ENCODE results near the gene KLRD1.

Gene KLRD1

GRCh38 chr12:10307630-10308029, at the start of gene KLRD1:
Gene KLRD1, plus strand, starts transcription at chr12:10307870. Its CDS starts 208 bp downstream, at chr12:10308078.
- in situ Hi-C loops (cut with MboI; ENCODE audit: low sequenced_read_pairs) = no loop called here
- H3K9me3 ChIP-seq = no peaks in the 10 kb centered on the region
- DNase-seq (ENCODE audit: low spot score in 2 of 2) = no peak
- no peaks in the 10 kb centered on the region for H3K4me1 ChIP-seq
- H3K4me3 ChIP-seq = no peak within 1 kb of the TSS
- H3K36me3 ChIP-seq (replicated peaks) = no peaks in the 10 kb centered on the region
- H3K27me3 ChIP-seq (ENCODE audit: low read depth) = no peaks in the 10 kb centered on the region

GRCh38 chr12:10260927-10261326, 46.7 kb upstream of the KLRD1 start:
- Histone ChIP-seq H3K36me3 (replicated peaks) (no peaks in the 10 kb centered on the region), H3K27me3 (ENCODE audit: low read depth) (no peaks in the 10 kb centered on the region), H3K9me3 (no peaks in the 10 kb centered on the region), H3K4me3 (no peak overlapping the region), H3K4me1 (no peaks in the 10 kb centered on the region)
- in situ Hi-C loops (cut with MboI; ENCODE audit: low sequenced_read_pairs) = no loop called here
- DNase-seq (ENCODE audit: low spot score in 2 of 2) = no peak

- H3K4me3 ChIP-seq = no peak overlapping the region
- in situ Hi-C loops (cut with MboI; ENCODE audit: low sequenced_read_pairs) = no loop called here
Observed at GRCh38 chr12:10268037-10268436, 39.6 kb upstream of the KLRD1 start.

GRCh38 chr12:10272467-10272866, 35.2 kb upstream of the KLRD1 start:
- H3K27me3 ChIP-seq (ENCODE audit: low read depth) = peaks cover 12% of the 10 kb centered on the region
- in situ Hi-C loops (cut with MboI; ENCODE audit: low sequenced_read_pairs) = no loop called here
- H3K36me3 ChIP-seq (replicated peaks) = no peaks in the 10 kb centered on the region
- no peak for DNase-seq (ENCODE audit: low spot score in 2 of 2)
- H3K4me3 ChIP-seq = no peak overlapping the region
- H3K9me3 ChIP-seq = no peaks in the 10 kb centered on the region
- H3K4me1 ChIP-seq = no peaks in the 10 kb centered on the region

More at GRCh38 chr12:10268037-10268436, 39.6 kb upstream of the KLRD1 start:
- peaks cover 10% of the 10 kb centered on the region for H3K27me3 ChIP-seq (ENCODE audit: low read depth)
- no peaks in the 10 kb centered on the region for H3K36me3 ChIP-seq (replicated peaks)
- H3K9me3 ChIP-seq = no peaks in the 10 kb centered on the region
- no peaks in the 10 kb centered on the region for H3K4me1 ChIP-seq
- no peak for DNase-seq (ENCODE audit: low spot score in 2 of 2)

GRCh38 chr12:10276774-10277173, 30.9 kb upstream of the KLRD1 start:
- in situ Hi-C loops (cut with MboI; ENCODE audit: low sequenced_read_pairs) = no loop called here
- H3K27me3 ChIP-seq (ENCODE audit: low read depth) = peaks cover 12% of the 10 kb centered on the region; the same call in 1 of the 2 replicates
- no peaks in the 10 kb centered on the region for H3K9me3 ChIP-seq
- H3K36me3 ChIP-seq (replicated peaks) = no peaks in the 10 kb centered on the region
- DNase-seq (ENCODE audit: low spot score in 2 of 2) = no peak
- no peaks in the 10 kb centered on the region for H3K4me1 ChIP-seq
- H3K4me3 ChIP-seq = no peak overlapping the region

- no peaks in the 10 kb centered on the region for H3K36me3 ChIP-seq (replicated peaks)
- in situ Hi-C loops (cut with MboI; ENCODE audit: low sequenced_read_pairs) = no loop called here
- DNase-seq (ENCODE audit: low spot score in 2 of 2) = no peak
- no peaks in the 10 kb centered on the region for H3K4me1 ChIP-seq
- no peaks in the 10 kb centered on the region for H3K9me3 ChIP-seq
- H3K27me3 ChIP-seq (ENCODE audit: low read depth) = peaks cover 7% of the 10 kb centered on the region; the same call in 1 of the 2 replicates
- no peak overlapping the region for H3K4me3 ChIP-seq
Observed at GRCh38 chr12:10278104-10278503, 29.6 kb upstream of the KLRD1 start.

- Histone ChIP-seq H3K4me1 (no peaks in the 10 kb centered on the region), H3K36me3 (replicated peaks) (no peaks in the 10 kb centered on the region), H3K27me3 (ENCODE audit: low read depth) (peaks cover 9% of the 10 kb centered on the region; the same call in 1 of the 2 replicates), H3K9me3 (no peaks in the 10 kb centered on the region), H3K4me3 (no peak overlapping the region)
- no peak for DNase-seq (ENCODE audit: low spot score in 2 of 2)
- in situ Hi-C loops (cut with MboI; ENCODE audit: low sequenced_read_pairs) = no loop called here
Observed at GRCh38 chr12:10279937-10280336, 27.7 kb upstream of the KLRD1 start.

- in situ Hi-C loops (cut with MboI; ENCODE audit: low sequenced_read_pairs) = no loop called here
- peaks cover 9% of the 10 kb centered on the region; the same call in 1 of the 2 replicates for H3K27me3 ChIP-seq (ENCODE audit: low read depth)
- DNase-seq (ENCODE audit: low spot score in 2 of 2) = no peak
- H3K9me3 ChIP-seq = no peaks in the 10 kb centered on the region
- no peaks in the 10 kb centered on the region for H3K4me1 ChIP-seq
- H3K4me3 ChIP-seq = no peak overlapping the region
- no peaks in the 10 kb centered on the region for H3K36me3 ChIP-seq (replicated peaks)
Observed at GRCh38 chr12:10283027-10283426, 24.6 kb upstream of the KLRD1 start.

GRCh38 chr12:10285919-10286318, 21.8 kb upstream of the KLRD1 start:
- no peaks in the 10 kb centered on the region for H3K36me3 ChIP-seq (replicated peaks)
- no peaks in the 10 kb centered on the region for H3K4me1 ChIP-seq
- H3K9me3 ChIP-seq = no peaks in the 10 kb centered on the region
- no peak for DNase-seq (ENCODE audit: low spot score in 2 of 2)
- in situ Hi-C loops (cut with MboI; ENCODE audit: low sequenced_read_pairs) = no loop called here
- H3K27me3 ChIP-seq (ENCODE audit: low read depth) = peaks cover 4% of the 10 kb centered on the region; the same call in 1 of the 2 replicates
- H3K4me3 ChIP-seq = no peak overlapping the region

GRCh38 chr12:10289005-10289754, 18.5 kb upstream of the KLRD1 start:
- Histone ChIP-seq H3K27me3 (ENCODE audit: low read depth) (peaks cover 3% of the 10 kb centered on the region; the same call in 1 of the 2 replicates), H3K36me3 (replicated peaks) (no peaks in the 10 kb centered on the region), H3K9me3 (no peaks in the 10 kb centered on the region), H3K4me1 (no peaks in the 10 kb centered on the region), H3K4me3 (no peak overlapping the region)
- DNase-seq (ENCODE audit: low spot score in 2 of 2) = no peak
- in situ Hi-C loops (cut with MboI; ENCODE audit: low sequenced_read_pairs) = no loop called here

- DNase-seq (ENCODE audit: low spot score in 2 of 2) = no peak
- in situ Hi-C loops (cut with MboI; ENCODE audit: low sequenced_read_pairs) = no loop called here
- Histone ChIP-seq H3K27me3 (ENCODE audit: low read depth) (no peaks in the 10 kb centered on the region), H3K36me3 (replicated peaks) (no peaks in the 10 kb centered on the region), H3K4me1 (no peaks in the 10 kb centered on the region), H3K4me3 (no peak overlapping the region), H3K9me3 (no peaks in the 10 kb centered on the region)
Observed at GRCh38 chr12:10291030-10291429, 16.6 kb upstream of the KLRD1 start.

- H3K4me3 ChIP-seq = no peak overlapping the region
- no peaks in the 10 kb centered on the region for H3K36me3 ChIP-seq (replicated peaks)
- DNase-seq (ENCODE audit: low spot score in 2 of 2) = no peak
- no peaks in the 10 kb centered on the region for H3K27me3 ChIP-seq (ENCODE audit: low read depth)
- H3K4me1 ChIP-seq = no peaks in the 10 kb centered on the region
- in situ Hi-C loops (cut with MboI; ENCODE audit: low sequenced_read_pairs) = no loop called here
- H3K9me3 ChIP-seq = no peaks in the 10 kb centered on the region
Observed at GRCh38 chr12:10293151-10293550, 14.5 kb upstream of the KLRD1 start.

GRCh38 chr12:10293570-10294227, 14.0 kb upstream of the KLRD1 start:
- Histone ChIP-seq H3K4me3 (no peak overlapping the region), H3K4me1 (no peaks in the 10 kb centered on the region), H3K27me3 (ENCODE audit: low read depth) (no peaks in the 10 kb centered on the region), H3K36me3 (replicated peaks) (no peaks in the 10 kb centered on the region), H3K9me3 (no peaks in the 10 kb centered on the region)
- DNase-seq (ENCODE audit: low spot score in 2 of 2) = no peak
- in situ Hi-C loops (cut with MboI; ENCODE audit: low sequenced_read_pairs) = no loop called here

- Histone ChIP-seq H3K27me3 (ENCODE audit: low read depth) (no peaks in the 10 kb centered on the region), H3K9me3 (no peaks in the 10 kb centered on the region), H3K4me1 (no peaks in the 10 kb centered on the region), H3K4me3 (no peak overlapping the region), H3K36me3 (replicated peaks) (no peaks in the 10 kb centered on the region)
- in situ Hi-C loops (cut with MboI; ENCODE audit: low sequenced_read_pairs) = no loop called here
- no peak for DNase-seq (ENCODE audit: low spot score in 2 of 2)
Observed at GRCh38 chr12:10301103-10301502, 6.6 kb upstream of the KLRD1 start.

All from HAP-1 (cell line).